K562 (cell line): Measurements from ENCODE around the gene DNAAF1. TPM values are rescaled to one million over a fixed set of nuclear protein-coding genes. Genes with fewer than 3 reads are reported as not detected.
A peak's percentile ranks its signal among the peaks of the same experiment; 100 is the strongest.

Source experiments
- BHLHE40 ChIP-seq: IDR thresholded peaks from 2 replicates; pipeline ENCODE4 v1.6.1; 2011; ENCODE audit warnings: low read length, improper control_type of control experiment
- DPF2 ChIP-seq: fragments of 450-650 bp; IDR thresholded peaks from 2 replicates; pipeline ENCODE4 v1.6.1; 2016
- HDAC1 ChIP-seq, 2 experiments: fragments of 450-650 bp; IDR thresholded peaks; 2 replicates each; pipeline ENCODE4 v1.6.1; 2016 to 2017; ENCODE audit warnings: inconsistent platforms in 1 of 2, mild to moderate bottlenecking in 1 of 2, moderate library complexity in 1 of 2
- KAT8 ChIP-seq: fragments of 450-650 bp; IDR thresholded peaks from 2 replicates; pipeline ENCODE4 v1.6.1; 2016; ENCODE audit warnings: low read depth, mild to moderate bottlenecking
- KDM1A ChIP-seq, 2 experiments: fragments of 450-650 bp; IDR thresholded peaks; 2 replicates each; pipeline ENCODE4 v1.6.1; 2016; ENCODE audit warnings: mild to moderate bottlenecking in 2 of 2
- KLF1 ChIP-seq: fragments of 450-650 bp; IDR thresholded peaks from 2 replicates; pipeline ENCODE4 v1.6.1; 2016; ENCODE audit warnings: missing genetic modification characterization, missing compliant biosample characterization
- RHOXF2B ChIP-seq: fragments of 250-450 bp; sonication (Bioruptor Pico); conservative IDR thresholded peaks from 2 replicates; pipeline ENCODE4 v1.5.1; 2021
- SOX6 ChIP-seq: fragments of 450-650 bp; IDR thresholded peaks from 2 replicates; pipeline ENCODE4 v1.6.1; 2014; ENCODE audit warnings: mild to moderate bottlenecking
- STAT5A ChIP-seq: IDR thresholded peaks from 2 replicates; pipeline ENCODE4 v1.6.1; 2012; ENCODE audit warnings: low read length, inconsistent platforms, borderline replicate concordance
- STAT5B ChIP-seq: fragments of 250-450 bp; sonication (Bioruptor Pico); IDR thresholded peaks from 2 replicates; pipeline ENCODE4 v1.8.0; 2021; ENCODE audit warnings: mild to moderate bottlenecking, inconsistent platforms
- TBP ChIP-seq: optimal IDR thresholded peaks from 2 replicates; pipeline ENCODE3; 2011; ENCODE audit warnings: low read depth, low read length, improper control_type of control experiment
- TCF3 ChIP-seq: sonication (generic); formaldehyde crosslinking; IDR thresholded peaks from 2 replicates; pipeline ENCODE4 v1.4.0; 2020; ENCODE audit warnings: mild to moderate bottlenecking, missing genetic modification reagents
- ZKSCAN8 ChIP-seq: fragments of 200-800 bp; sonication (Bioruptor generic); IDR thresholded peaks from 2 replicates; pipeline ENCODE4 v1.6.1; 2016; ENCODE audit warnings: missing genetic modification characterization, missing compliant biosample characterization
- ZNF239 ChIP-seq: fragments of 250-450 bp; sonication (Bioruptor Pico); IDR thresholded peaks from 2 replicates; pipeline ENCODE4 v1.4.0; 2020; ENCODE audit warnings: mild to moderate bottlenecking
- polyA plus RNA-seq, 8 experiments: library from polyadenylated mRNA; depleted of rRNA in 4 of 8; stranded (reverse) in 5 of 8; unstranded in 3 of 8; fragments of >200 nt; fragmentation: Nextera tagmentation in 2 of 8; fragmentation: Illumina TruSeq in 1 of 8; extraction: Ambion mirVana in 2 of 8; extraction: Trizol in 1 of 8; gene quantifications; 2 replicates each; pipeline versions ENCODE4 v1.2.1 to v1.2.3, GENCODE V29; 2011 to 2014; ENCODE audit warnings: inconsistent platforms in 1 of 8, missing spikeins in 1 of 8
- total RNA-seq, 7 experiments: library from RNA; depleted of rRNA in 6 of 7; stranded (reverse); fragments of >200 nt in 6 of 7; fragmentation: Illumina TruSeq in 2 of 7; extraction: Trizol in 2 of 7; gene quantifications; 2 replicates each; pipeline versions ENCODE4 v1.2.1 to v1.2.3, GENCODE V29; 2011 to 2021; ENCODE audit warnings: low replicate concordance in 1 of 7
- TF ChIP-seq, protein P1 (sequence below): IDR thresholded peaks from 2 replicates; pipeline ENCODE4 v1.6.1; 2012; ENCODE audit warnings: low read depth, low read length, improper control_type of control experiment, borderline replicate concordance
- TF ChIP-seq, protein P2 (sequence below), 3 experiments: fragments of 200-800 bp in 1 of 3; sonication (Bioruptor generic) in 1 of 3; sonication (generic) in 1 of 3; formaldehyde crosslinking in 1 of 3; IDR thresholded peaks; 2 replicates each; pipeline versions ENCODE4 v1.6.1 to v1.8.0; 2016 to 2022; ENCODE audit warnings: mild to moderate bottlenecking in 2 of 3, missing compliant biosample characterization in 2 of 3, missing genetic modification characterization in 2 of 3, missing genetic modification reagents in 1 of 3
- TF ChIP-seq, protein P3 (sequence below): fragments of 250-450 bp; sonication (Bioruptor Pico); IDR thresholded peaks from 2 replicates; pipeline ENCODE4 v1.8.0; 2021; ENCODE audit warnings: borderline replicate concordance, mild to moderate bottlenecking, moderate library complexity; ENCODE audit not compliant: poor library complexity, severe bottlenecking
- TF ChIP-seq, protein P4 (sequence below), 2 experiments: fragments of 250-450 bp in 1 of 2; fragments of 450-650 bp in 1 of 2; sonication (Bioruptor Pico) in 1 of 2; IDR thresholded peaks; 2 replicates each; pipeline versions ENCODE4 v1.6.1 to v1.8.0; 2016 to 2021; ENCODE audit warnings: mild to moderate bottlenecking in 2 of 2, moderate library complexity in 2 of 2, missing compliant biosample characterization in 1 of 2, missing genetic modification characterization in 1 of 2
- TF ChIP-seq, protein P5 (sequence below): IDR thresholded peaks from 2 replicates; pipeline ENCODE4 v1.6.1; 2014; ENCODE audit warnings: antibody characterized with exemption
- TF ChIP-seq, protein P6 (sequence below): sonication (generic); formaldehyde crosslinking; IDR thresholded peaks from 2 replicates; pipeline ENCODE4 v1.8.0; 2022; ENCODE audit warnings: mild to moderate bottlenecking, missing genetic modification reagents, borderline replicate concordance

The DNAAF1 gene
- total and polyA plus RNA-seq, 9 of the 15 experiments (the other 6 are each of a cell fraction or from before 2014, with no cell fraction given): 0.01 TPM; not detected in 8

DNA sequence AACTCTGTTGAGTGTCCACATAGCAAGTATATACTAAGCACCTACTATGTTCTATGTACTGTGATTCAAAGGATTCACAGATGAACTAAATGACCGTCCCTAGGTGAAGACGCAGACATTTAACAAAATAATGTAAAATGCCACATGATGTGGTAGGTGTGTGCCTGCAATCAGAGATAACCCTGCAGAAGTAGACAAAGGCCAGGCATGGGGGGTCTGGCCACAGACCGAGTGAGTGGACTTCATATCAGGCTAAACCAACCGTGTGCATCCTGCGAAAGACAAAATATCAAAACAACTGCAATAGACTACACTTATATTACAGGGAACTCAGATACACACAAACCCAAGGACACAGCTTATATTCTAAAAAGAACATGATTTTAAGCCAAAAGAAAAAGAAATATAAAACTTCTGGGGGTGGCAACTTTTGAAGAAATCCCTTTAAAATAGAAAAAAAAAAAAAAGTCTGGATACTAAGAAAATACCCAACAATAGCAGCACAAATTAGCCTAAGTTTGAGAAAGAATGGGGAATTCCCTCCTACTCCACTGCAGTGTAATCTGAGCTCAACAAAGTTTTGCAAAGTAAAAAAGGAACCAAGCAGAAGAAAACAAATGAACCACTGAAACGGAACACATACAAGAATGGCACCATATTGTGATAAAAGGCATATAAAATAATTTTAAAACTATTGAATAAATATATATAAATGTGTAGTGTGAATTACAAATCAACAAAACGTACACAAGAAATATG is 12.4 kb upstream of the DNAAF1 start (continued):
- TF ChIP-seq STAT5B (CRISPR knock-in tag) (no peak), HDAC1 (IDR thresholded peaks at IDR 0.05) (no peak), TCF3 (CRISPR knock-in tag) (peak; percentile 79), KDM1A (IDR thresholded peaks at IDR 0.05) (peak in 1 of 2 experiments; percentile 23; a peak in 1 of 4 replicates), DPF2 (peak; percentile 63; the same call in 1 of the 2 replicates), TBP (no peak), ZNF239 (CRISPR knock-in tag) (no peak), BHLHE40 (0 out of 2 replicates have a peak, but pooled peaks have one; percentile 19), KAT8 (no peak), ZKSCAN8 (CRISPR knock-in tag) (no peak), SOX6 (peak; percentile 76), RHOXF2B (CRISPR knock-in tag) (no peak), STAT5A (0 out of 2 replicates have a peak, but pooled peaks have one; percentile 21), KLF1 (tag) (no peak)
- TF ChIP-seq, protein P1, sequence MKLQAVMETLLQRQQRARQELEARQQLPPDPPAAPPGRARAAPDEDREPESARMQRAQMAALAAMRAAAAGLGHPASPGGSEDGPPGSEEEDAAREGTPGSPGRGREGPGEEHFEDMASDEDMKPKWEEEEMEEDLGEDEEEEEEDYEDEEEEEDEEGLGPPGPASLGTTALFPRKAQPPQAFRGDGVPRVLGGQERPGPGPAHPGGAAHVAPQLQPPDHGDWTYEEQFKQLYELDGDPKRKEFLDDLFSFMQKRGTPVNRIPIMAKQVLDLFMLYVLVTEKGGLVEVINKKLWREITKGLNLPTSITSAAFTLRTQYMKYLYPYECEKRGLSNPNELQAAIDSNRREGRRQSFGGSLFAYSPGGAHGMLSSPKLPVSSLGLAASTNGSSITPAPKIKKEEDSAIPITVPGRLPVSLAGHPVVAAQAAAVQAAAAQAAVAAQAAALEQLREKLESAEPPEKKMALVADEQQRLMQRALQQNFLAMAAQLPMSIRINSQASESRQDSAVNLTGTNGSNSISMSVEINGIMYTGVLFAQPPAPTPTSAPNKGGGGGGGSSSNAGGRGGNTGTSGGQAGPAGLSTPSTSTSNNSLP: 0 out of 2 replicates have a peak, but pooled peaks have one; percentile 16
- TF ChIP-seq, protein P2, sequence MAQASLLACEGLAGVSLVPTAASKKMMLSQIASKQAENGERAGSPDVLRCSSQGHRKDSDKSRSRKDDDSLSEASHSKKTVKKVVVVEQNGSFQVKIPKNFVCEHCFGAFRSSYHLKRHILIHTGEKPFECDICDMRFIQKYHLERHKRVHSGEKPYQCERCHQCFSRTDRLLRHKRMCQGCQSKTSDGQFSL (CRISPR knock-in tag; IDR thresholded peaks at IDR 0.05): no peak
- TF ChIP-seq, protein P2 (tag; IDR thresholded peaks at IDR 0.05): no peak
- TF ChIP-seq, protein P3, sequence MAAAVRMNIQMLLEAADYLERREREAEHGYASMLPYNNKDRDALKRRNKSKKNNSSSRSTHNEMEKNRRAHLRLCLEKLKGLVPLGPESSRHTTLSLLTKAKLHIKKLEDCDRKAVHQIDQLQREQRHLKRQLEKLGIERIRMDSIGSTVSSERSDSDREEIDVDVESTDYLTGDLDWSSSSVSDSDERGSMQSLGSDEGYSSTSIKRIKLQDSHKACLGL (CRISPR knock-in tag): no peak
- TF ChIP-seq, protein P4, sequence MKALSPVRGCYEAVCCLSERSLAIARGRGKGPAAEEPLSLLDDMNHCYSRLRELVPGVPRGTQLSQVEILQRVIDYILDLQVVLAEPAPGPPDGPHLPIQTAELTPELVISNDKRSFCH (CRISPR knock-in tag; IDR thresholded peaks at IDR 0.05): no peak
- TF ChIP-seq, protein P4 (tag; IDR thresholded peaks at IDR 0.05): 0 out of 2 replicates have a peak, but pooled peaks have one; percentile 51
- TF ChIP-seq, protein P5, sequence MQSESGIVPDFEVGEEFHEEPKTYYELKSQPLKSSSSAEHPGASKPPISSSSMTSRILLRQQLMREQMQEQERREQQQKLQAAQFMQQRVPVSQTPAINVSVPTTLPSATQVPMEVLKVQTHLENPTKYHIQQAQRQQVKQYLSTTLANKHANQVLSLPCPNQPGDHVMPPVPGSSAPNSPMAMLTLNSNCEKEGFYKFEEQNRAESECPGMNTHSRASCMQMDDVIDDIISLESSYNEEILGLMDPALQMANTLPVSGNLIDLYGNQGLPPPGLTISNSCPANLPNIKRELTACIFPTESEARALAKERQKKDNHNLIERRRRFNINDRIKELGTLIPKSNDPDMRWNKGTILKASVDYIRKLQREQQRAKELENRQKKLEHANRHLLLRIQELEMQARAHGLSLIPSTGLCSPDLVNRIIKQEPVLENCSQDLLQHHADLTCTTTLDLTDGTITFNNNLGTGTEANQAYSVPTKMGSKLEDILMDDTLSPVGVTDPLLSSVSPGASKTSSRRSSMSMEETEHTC: peak; percentile 19; the same call in 1 of the 2 replicates
- TF ChIP-seq, protein P6, sequence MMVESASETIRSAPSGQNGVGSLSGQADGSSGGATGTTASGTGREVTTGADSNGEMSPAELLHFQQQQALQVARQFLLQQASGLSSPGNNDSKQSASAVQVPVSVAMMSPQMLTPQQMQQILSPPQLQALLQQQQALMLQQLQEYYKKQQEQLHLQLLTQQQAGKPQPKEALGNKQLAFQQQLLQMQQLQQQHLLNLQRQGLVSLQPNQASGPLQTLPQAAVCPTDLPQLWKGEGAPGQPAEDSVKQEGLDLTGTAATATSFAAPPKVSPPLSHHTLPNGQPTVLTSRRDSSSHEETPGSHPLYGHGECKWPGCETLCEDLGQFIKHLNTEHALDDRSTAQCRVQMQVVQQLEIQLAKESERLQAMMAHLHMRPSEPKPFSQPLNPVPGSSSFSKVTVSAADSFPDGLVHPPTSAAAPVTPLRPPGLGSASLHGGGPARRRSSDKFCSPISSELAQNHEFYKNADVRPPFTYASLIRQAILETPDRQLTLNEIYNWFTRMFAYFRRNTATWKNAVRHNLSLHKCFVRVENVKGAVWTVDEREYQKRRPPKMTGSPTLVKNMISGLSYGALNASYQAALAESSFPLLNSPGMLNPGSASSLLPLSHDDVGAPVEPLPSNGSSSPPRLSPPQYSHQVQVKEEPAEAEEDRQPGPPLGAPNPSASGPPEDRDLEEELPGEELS (CRISPR knock-in tag): no peak
